IPS DF 4.7 (cell line): ENCODE results near the gene MTFR2.

Experiments
- DNase-seq: peaks from one replicate; pipeline ENCODE4 v3.0.0-alpha.2; 2013; ENCODE audit warnings: low spot score; ENCODE audit errors: extremely low read depth

MTFR2 gene

DNA sequence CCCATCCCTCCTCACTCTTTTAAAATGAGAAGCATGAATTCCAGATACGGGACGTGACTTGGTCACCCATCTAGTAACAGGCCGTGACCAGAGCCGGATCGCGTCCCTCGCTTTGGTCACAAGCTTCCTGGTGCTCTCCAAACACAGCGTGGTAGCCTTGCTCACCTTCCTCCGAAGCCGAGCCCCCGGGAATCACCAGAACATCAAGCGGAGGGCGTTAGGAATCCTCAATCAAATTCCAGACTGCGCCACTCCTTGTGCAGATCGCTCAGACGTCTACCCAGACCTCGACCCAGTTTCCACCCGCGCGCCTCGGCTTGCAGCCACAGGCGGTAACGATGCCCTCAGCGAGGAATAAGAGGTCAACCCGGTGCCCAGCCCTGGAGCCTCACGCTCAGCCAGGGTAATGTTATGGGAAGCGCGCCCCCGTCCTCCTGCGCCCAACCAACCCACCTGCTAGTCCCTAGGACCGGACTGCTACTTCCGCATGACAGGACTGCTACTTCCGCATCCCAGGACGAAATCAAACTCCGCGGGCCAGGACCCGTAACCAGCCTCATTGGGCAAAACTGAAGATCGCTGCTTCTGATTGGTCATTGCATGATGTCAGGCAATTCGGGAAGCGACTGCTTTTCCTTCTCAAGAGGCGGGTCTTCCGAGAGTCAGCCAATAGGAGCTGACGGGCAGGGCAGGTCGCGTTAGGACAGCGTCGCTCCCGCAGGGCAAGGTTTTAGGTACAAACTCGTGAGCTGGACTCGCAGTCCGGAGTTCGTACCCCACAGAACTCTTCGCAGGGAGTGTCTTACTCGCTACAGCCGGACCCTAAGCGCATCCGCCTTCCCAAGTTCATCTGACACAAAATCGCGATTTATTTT, at the start of gene MTFR2:
MTFR2 (minus strand) TSS at position 501 of the 875 bp plus-strand sequence. CDS start 1,212 bp downstream, outside the sequence.
- DNase-seq: peak; percentile 99

DNA sequence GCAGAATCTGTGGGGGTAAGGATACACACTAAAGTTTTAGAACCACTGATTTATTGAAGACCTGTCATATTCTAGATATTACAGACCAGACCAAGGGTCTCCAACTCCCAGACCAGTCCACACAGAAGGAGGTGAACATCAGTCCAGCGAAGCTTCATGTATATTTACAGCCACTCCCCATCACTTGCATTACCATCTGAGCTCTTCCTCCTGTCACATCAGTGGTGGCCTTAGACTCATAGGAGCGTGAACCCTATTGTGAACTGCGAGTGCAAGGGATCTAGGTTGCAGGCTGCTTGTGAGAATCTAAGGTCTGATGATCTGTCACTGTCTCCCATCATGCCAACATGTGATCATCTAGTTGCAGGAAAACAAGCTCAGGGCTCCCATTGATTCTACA, 44.5 kb upstream of the MTFR2 start:
- no peak for DNase-seq

DNA sequence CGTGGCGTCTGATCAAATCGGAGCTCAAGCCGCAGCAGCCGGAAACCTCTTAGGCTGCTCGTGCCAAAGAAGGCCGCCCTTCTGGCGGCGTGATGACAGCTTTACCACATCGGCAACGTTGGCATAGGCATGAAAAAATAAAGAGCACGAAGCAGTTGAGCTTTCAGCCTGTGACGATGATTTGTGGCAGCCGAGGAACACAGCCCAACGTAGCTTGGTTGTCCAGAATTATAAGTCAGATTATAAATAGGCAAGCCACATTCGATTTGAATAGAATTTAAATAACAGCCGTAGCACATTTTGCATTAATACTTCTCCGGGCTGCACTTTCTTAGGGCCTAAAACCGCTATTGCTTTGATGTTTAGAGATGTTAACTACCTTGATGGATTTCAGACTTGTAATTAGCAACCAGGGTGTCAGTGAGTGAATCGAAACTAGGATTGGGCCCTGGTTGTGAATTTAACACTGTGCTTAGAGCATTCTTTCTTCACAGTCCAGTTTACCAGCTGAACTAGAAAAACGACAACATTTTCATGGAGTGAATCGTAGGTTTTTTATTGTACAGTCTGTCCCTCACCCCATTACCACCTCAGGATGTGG, 40.4 kb upstream of the MTFR2 start:
- no peak for DNase-seq

DNA sequence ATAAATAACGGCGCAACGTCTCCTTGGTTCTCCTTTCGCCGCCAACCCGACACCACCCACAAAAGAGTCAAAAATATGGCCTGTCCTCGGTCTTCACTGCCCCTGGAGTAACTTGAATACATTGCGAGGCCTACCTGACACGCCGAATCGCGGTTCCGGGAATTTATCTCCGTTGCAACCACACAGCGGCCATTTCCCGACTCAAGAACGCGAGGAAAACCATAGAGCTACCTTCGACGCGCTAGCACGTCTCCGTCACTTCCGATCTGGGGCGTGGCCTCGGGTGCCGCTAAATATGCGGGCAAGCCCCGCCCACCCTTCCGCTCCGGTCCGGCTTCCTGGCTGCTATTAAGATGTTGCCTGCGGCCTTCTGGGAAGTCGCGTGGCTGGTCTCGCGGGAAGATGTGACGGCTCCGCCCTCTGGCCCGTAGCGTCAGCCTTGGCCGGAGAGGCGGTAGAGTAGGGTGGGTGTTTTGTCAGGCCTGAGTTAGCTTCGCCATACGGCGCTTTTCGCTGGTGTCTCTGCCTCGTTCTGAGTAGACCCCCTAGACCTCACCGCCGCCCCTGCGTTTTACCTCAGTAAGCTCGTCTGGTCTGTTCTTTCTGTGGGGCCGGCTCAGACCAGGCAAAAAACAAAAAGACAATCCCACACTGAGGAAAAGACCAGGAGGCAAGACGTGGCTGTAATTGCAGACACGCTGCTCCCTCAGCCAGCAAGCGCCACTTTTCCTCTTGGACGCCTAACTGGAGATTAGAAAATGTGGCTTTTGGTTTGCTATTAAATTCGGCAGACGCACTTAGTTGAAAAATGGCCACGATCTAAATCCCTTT, 39.7 kb upstream of the MTFR2 start, which contains the start of gene BCLAF1:
BCLAF1 (minus strand) TSS at position 268 of the 831 bp plus-strand sequence. CDS start 9,980 bp downstream, outside the sequence.
- DNase-seq: peak; percentile 95

DNA sequence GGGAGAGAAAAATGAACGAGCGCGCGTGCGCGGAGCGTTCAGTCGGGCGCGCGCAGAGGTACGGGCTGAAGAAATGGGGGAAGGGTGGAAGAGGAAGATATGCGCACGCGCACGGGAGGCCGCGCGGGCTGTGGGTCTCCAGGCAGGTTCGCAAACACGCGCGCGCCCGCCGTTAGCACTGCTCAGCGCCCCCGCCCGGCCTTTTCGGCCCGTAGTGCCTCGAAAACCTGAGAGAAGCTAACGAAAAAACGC, 39.1 kb upstream of the MTFR2 start:
- no peak for DNase-seq

DNA sequence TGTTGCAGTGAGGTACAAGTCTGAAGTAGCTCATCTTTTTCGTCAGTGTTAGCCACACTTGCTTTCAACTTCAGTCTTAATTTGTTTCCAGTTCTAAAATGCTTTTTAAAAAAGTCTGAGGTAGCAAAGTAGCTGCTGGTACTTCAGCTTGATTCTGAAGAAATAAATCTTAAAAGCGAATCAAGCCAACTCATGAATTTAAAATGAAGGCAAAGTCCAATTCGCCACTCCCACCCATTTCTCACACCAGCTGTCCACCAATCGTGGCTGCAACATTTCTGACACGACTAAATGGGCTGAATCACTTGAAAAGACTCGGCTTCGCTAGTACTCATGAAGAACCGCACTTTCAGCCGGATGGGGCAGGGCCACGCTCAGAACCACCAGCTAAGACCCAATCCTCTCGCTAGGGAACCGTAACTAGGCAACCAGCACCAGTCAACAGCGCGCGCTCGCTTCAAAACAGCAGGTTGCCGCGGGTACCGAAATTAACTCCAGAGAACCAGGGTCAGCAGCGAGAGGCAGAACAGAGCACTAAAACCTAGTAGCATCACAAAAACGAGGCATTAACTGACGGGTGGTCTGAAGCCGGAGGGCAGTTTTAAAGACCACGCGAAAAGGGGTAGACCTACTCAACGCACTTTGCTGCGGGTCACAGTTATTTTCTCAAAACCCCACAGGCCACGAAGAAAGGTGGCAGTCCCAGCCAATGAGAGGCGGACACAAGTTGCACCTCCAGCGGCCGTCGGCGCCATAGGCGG, 38.6 kb upstream of the MTFR2 start:
- DNase-seq: no peak

DNA sequence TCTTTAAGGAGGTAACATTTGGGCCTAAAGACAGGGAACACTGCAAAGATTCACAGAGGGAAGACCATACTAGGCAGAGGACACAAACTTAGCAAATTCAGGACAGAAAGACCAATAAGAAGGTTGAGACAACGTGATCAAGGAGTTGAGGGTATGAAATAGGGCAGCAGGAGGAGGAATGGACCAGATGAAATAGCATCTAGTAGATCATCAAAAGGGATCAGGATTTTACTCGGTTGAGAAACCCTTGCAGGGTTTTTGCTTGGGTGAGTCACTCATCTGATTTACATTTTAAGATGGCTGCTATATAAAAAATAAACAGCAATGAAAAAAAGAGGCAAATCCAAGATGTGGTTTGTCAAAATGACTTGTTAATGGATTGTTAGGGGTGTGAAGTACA, 34.8 kb upstream of the MTFR2 start:
- no peak for DNase-seq

DNA sequence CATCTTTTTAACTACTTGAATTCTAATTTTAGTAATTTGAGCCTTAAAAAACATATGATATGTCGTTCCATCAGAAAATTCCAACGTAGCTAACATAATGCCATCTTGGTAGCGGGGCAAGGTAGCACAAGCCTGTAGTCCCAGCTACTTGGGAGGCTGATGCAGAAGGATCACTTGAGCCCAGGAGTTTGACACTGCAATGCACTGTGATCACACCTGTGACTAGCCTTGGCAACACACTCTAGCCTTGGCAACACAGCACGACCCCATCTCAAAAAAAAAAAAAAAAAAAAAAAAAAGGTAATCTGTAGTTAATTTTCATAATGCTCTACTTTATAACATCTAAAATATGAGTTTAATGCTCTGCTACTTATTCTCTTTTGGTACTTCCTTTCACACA, 32.8 kb upstream of the MTFR2 start:
- no peak for DNase-seq

DNA sequence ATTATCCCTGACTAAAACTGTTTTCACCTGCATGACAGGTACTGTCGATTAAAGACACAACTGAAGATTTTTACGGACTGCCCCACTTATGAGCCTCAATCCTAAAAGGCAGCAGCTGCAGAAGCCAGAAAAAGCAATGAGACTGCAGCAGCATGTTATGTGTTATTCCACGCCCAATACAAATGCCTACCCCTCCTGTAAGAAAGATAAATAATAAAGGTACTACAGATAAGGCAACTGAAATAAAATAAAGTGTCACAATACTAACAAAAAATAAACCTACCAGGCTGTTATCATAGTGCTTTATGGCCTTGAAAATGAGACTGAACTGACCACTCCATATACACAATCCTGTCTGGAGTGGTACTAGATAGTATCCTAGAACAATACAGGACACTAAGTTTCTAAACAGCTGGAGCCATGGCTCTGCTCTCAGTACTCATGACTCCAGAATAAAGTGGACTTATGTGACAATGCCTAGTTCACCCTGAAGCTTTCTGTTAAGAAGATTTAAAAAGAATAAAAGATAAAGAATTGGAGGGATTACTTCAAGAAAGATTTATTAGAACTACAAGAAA, 30.0 kb upstream of the MTFR2 start:
- no peak for DNase-seq

DNA sequence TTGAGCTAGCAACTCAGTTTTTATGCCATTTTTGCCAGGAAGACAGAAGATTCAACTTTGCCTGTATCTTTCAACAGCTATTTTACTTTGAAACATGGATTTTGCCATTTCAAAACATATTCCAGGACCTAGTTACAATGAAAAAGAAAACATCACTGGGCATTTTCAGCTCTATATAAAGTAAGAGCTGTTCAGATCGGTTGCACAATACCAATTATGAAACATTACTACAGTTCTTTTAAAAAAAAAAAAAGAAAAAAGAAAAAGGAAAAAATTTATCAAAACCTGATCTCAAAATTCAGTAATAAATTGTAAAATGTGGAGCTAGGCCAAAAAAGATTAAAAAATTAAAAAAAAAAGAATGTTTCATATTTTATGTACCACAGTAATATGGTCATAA, 24.0 kb upstream of the MTFR2 start:
- no peak for DNase-seq

DNA sequence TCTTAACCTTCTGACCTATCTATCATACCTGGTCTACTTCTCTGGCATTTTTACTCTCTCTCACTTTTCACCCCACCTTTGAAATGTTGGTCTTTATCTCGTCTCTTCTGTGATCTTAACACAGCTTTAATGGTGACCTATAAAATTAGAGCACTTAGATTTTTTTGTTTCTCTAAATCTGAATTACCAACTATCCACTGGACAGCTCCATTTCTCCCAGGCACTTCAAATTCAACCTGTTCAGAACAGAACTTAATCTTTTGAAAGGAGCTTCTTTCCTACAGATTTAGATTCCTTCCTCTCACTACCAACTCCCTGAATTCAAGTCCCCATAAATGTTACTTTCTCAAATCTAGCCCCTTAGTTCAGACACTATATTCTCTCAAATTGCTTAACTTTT, 15.0 kb upstream of the MTFR2 start:
- no peak for DNase-seq

DNA sequence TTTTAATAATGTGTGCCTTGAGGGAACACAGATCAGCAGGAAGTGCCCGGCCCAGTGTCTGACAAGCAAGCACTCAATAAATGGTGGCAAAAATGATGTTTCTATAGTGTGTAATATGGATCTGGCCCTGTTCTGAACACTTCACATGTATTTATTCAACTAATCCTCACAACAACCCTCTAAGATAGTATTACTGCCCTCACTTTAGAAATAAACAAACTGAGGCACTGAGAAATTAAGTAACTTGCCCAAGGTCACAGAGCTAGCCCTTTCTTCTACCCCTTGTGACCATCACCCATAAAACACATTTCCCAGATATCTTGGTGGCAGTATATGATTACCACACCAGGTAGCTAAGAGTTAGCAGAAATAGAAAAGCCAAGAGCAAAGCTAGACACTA, 12.8 kb upstream of the MTFR2 start:
- no peak for DNase-seq

DNA sequence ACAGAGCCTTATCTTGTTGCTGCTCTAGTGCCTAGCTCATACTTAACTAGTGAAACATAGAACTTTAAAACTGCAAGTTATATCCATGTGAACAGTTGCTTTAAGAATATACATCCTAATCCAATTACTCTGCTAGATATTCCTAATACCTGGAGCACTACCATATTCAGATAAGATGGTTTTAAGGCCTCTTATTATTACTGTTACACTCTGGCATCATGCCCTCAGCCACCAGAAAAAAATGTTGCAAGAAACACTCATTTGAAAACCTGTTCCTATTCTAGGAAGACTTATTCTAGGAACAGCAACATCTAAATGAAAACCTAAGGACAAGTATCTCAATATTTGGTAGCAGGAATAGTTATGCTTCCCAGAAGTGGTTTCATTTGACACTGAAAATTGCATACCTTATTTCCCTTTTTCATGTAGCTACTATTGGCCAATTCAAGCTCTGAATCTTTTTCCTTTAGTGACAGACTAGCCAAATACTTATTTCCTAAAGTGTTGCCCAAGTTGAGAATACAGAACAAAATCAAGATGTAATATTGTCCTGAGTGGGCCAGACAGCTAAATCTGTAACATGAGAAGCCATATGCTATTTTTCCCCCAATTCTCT, 4.8 kb upstream of the MTFR2 start:
- no peak for DNase-seq

DNA sequence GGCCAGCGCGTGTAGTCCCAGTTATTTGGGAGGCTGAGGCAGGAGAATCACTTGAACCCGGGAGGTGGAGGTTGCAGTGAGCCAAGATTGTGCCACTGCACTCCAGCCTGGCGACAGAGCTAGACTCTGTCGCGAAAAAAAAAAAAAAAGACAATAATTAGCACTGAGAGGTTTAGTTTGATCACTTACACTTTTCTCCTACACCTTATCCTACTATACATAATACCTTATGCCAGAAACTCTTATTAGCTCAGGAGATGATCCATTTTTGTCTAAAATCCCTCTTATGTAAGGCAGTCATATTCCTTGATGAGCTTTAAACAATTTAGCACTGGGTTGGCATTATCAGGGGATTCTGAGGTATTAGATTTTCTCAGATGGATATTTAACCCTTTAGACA, 3.6 kb upstream of the MTFR2 start:
- DNase-seq: no peak

DNA sequence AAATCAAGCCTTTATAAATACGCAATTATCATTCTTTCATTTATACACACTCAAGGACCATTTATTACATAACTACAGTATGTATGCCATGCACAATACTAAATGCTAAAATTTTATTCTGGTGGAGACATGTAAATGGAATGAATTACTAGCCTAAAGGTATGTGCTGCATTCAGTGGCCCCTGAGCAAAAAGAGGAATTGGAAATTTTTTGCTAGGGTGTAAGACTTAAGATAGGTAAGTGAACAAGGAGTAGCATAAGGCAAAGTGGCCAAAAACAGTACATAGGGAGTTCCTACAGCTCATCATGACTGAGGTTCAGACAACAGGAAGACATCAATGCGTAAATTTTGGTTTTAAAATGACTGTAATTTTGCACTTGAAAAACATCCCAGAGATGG, 2.3 kb upstream of the MTFR2 start:
- no peak for DNase-seq

DNA sequence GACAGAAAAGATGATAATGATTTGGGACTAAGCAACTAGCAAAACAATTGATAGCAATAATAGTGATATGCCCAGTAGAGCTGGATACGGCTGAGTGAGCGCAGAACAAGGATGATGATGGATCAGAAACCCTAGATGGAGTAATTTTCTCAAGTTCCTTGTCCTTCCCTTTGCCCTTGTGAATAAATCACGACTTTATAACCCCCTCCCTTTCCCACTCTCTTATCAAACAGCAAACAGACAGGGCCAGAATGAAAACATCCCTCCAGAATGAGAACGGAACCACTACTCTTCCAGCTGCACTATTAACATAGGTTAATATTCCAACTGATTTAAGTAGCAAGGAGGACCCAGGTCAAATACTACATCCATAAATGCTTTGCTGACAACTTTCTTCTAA, 1.3 kb upstream of the MTFR2 start:
- DNase-seq: no peak

DNA sequence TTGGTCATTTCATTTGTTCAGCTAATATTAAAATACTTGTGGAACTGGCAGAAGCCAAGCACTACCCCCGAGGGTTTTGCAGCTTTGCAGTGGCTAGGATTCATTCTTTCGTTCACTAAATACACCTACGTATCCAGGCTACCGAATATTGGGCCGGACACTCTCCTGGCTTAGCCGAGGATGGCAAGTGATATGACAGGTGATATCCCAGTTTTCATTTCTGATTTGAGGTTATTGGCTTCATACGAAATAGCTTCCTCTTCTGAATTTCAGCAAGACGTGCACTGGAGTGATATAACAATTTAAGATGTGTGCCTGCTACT, 536 bp upstream of the MTFR2 start:
- no peak for DNase-seq

DNA sequence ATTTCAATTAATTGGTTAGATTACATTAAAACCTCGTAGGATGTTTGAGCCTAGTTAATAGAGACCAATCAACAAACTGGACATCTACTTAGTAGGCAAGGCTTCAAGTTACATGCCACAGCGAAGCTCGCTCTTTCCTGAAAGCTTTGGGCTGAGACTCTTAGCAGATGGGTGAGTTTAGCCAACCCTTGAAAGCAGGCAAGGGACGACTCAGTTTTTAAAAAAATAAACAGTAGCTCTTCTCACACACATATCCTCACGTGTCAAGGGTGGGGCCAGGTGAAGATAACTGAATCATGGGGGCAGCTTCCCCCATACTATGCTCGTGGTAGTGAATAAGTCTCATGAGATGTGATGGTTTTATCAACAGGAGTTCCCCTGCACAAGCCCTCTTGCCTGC, 775 bp downstream of the MTFR2 start:
- DNase-seq: no peak

DNA sequence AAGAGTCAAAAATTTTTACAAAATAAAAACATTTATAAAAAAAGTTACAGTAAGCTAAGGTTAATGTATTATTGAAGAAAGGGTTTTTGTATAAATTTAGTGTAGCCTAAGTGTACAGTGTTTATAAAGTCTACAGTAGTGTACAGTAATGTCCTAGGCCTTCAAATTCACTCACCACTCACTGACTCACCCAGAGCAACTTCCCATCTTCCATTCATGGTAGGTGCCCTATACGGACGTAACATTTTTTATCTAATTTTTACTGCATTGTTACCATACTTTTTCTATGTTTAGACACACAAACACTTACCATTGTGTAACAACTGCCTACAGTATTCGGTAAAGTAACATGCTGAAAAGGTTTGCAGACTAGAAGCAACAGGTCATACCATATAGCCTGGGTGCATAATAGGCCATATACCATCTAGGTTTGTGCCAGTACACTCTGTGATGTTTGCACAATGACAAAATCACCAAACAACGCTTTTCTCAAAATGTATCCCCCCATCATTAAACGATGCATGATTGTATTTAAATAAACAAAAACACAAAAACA, 6.0 kb downstream of the MTFR2 start:
- no peak for DNase-seq

DNA sequence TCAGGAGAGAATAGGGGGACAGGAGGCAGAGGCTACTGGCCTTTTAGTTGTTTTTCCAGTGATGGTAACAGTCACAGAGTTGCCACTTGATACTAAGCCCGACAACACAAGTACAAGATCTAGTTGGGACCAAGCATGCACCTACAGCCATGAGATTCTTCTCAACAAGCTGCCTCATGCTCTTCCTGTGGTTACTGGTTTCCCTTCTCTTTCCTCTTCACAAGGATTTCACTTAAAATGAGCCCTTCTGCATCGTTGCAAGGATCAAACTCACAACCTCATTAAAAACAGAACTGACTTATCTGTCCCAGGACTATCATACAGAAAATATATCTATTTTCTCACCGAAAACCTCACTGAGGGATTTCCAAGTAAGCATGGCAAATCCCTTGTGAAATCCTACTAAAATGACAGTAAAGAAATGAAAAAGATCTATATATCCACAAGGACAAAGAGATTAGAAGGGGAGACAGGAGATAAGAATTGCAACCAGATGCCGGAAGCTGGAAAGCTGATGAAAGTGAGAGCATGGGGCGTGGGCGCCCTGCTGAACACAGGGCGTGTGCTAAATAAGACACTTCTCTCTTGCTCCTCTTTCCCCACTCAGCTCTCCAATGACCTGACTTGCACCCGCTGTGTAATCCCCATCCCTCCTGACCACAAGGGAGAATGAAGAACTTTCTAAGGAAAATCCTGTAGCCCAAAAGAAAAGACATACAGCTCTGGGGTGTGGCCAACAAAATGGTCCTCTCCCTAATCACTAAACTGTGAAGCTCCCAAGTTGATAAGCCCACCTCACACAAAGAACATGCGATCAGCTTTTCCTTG, 13.4 kb downstream of the MTFR2 start:
- DNase-seq: no peak
